K562 (cell line): Measurements from ENCODE around the gene BTNL8. TPM values are rescaled to one million over a fixed set of nuclear protein-coding genes. Genes with fewer than 3 reads are reported as not detected.

ENCODE experiments used
- ATAC-seq: fragments of 200-7000 bp; cut with Tn5 transposase; 3 replicates; pipeline ENCODE4 v1.9.1; 2020; ENCODE audit warnings: moderate library complexity
- BruUV-seq: library from RNA; stranded (reverse); fragments of 400-500 nt; replicated peaks from 2 replicates; lab custom pipeline; 2021; lab: Mats Ljungman, UMichigan
- CTCF ChIA-PET: fragments of 300-600 bp; formaldehyde crosslinking; extraction: SDS; loops from one replicate; lab custom pipeline; 2021; ENCODE audit warnings: low intra/inter-chr PET ratio; lab: Yijun Ruan, JAX
- POLR2A ChIA-PET: fragments of 300-600, 350-650 bp; sonication (Branson Sonifier 250); formaldehyde crosslinking; extraction: SDS; loops from one replicate; lab custom pipeline; 2021; ENCODE audit warnings: antibody characterized with exemption, inconsistent platforms; lab: Yijun Ruan, JAX
- DNase-seq, 4 experiments: peaks; one replicate each; pipeline versions ENCODE4 v3.0.0 to v3.0.0-alpha.2; 2011 to 2018; ENCODE audit warnings: low spot score in 3 of 4, mixed read lengths in 3 of 4; ENCODE audit errors: extremely low read depth in 1 of 4
- FAIRE-seq: peaks from 2 replicates; lab custom pipeline; 2011; peaks lifted over from hg19 to GRCh38; lab: Jason Lieb, UNC
- H2AFZ ChIP-seq: 2 replicates; pipeline ENCODE4 v1.6.0; 2011; ENCODE audit warnings: low read depth, low read length, control low read depth, inconsistent platforms
- H3K27ac ChIP-seq: fragments of 200-600 bp; 3 replicates; pipeline ENCODE4 v1.8.0; 2011; ENCODE audit warnings: low read depth, mild to moderate bottlenecking, control low read depth, inconsistent platforms, low read length, moderate library complexity, mixed read lengths; ENCODE audit errors: extremely low read depth
- H3K27me3 ChIP-seq, 2 experiments: fragments of 300-600 bp in 1 of 2; 2 replicates in 1 of 2; 3 replicates in 1 of 2; pipeline versions ENCODE4 v1.6.0 to v1.8.0; 2011; ENCODE audit warnings: inconsistent platforms in 2 of 2, low read length in 2 of 2, mild to moderate bottlenecking in 1 of 2, mixed read lengths in 1 of 2, moderate library complexity in 1 of 2; ENCODE audit not compliant: control insufficient read depth in 2 of 2, insufficient read depth in 2 of 2
- H3K36me3 ChIP-seq: fragments of 300-600 bp; 3 replicates; pipeline ENCODE4 v1.8.0; 2011; ENCODE audit warnings: mild to moderate bottlenecking, low read length, inconsistent platforms; ENCODE audit not compliant: control insufficient read depth, insufficient read depth
- H3K4me1 ChIP-seq, 2 experiments: fragments of 200-600 bp in 1 of 2; replicated peaks in 1 of 2; 2 replicates in 1 of 2; 3 replicates in 1 of 2; pipeline versions ENCODE4 v1.5.1 to v1.8.0; 2011; ENCODE audit warnings: inconsistent platforms in 2 of 2, low read length in 2 of 2, mild to moderate bottlenecking in 1 of 2, mixed read lengths in 1 of 2, moderate library complexity in 1 of 2; ENCODE audit not compliant: control insufficient read depth in 2 of 2, insufficient read depth in 2 of 2
- H3K4me2 ChIP-seq: 2 replicates; pipeline ENCODE4 v1.6.1; 2011; ENCODE audit warnings: low read length, control low read depth, inconsistent platforms, mixed read lengths; ENCODE audit not compliant: insufficient read depth
- H3K4me3 ChIP-seq: fragments of 200-600 bp; sonication (generic), shearing (Covaris generic); 2 replicates; pipeline ENCODE4 v1.5.1; 2016; ENCODE audit warnings: control low read depth, inconsistent platforms
- H3K79me2 ChIP-seq: fragments of 200-600 bp; 3 replicates; pipeline ENCODE4 v1.8.0; 2011; ENCODE audit warnings: low read length, inconsistent platforms; ENCODE audit not compliant: control insufficient read depth, insufficient read depth
- H3K9ac ChIP-seq, 2 experiments: 2 replicates each; pipeline versions ENCODE4 v1.6.0 to v1.6.1; 2011; ENCODE audit warnings: low read depth in 2 of 2, low read length in 2 of 2, control low read depth in 1 of 2, inconsistent platforms in 1 of 2, mild to moderate bottlenecking in 1 of 2, mixed read lengths in 1 of 2; ENCODE audit not compliant: insufficient read depth in 1 of 2
- H3K9me1 ChIP-seq: one replicate; pipeline ENCODE4 v1.6.0; 2011; ENCODE audit warnings: inconsistent platforms, mild to moderate bottlenecking, low read length, moderate library complexity; ENCODE audit not compliant: control insufficient read depth, insufficient read depth
- H3K9me3 ChIP-seq: replicated peaks from 2 replicates; pipeline ENCODE4 v1.5.1; 2011; ENCODE audit warnings: low read depth, low read length, inconsistent platforms; ENCODE audit not compliant: control insufficient read depth, insufficient read depth
- H4K20me1 ChIP-seq: replicated peaks from 2 replicates; pipeline ENCODE4 v1.6.1; 2011; ENCODE audit warnings: low read length, inconsistent platforms, mixed read lengths; ENCODE audit not compliant: control insufficient read depth, insufficient read depth
- RBM22 ChIP-seq: fragments of 200-400 bp; formaldehyde crosslinking; IDR thresholded peaks from 2 replicates; pipeline ENCODE4 v1.6.1; 2018; ENCODE audit warnings: low read length, low read depth; ENCODE audit not compliant: poor library complexity, severe bottlenecking
- RFX1 ChIP-seq: fragments of 450-650 bp; IDR thresholded peaks from 2 replicates; pipeline ENCODE4 v1.6.1; 2016; ENCODE audit warnings: mild to moderate bottlenecking, moderate library complexity
- SMAD1 ChIP-seq: fragments of 150-350 bp; IDR thresholded peaks from 2 replicates; pipeline ENCODE4 v1.6.1; 2014; ENCODE audit warnings: low read length, low read depth; ENCODE audit not compliant: partially characterized antibody
- YY1 ChIP-seq, 3 experiments: IDR thresholded peaks; 2 replicates each; pipeline ENCODE4 v1.6.1; 2011; ENCODE audit warnings: low read length in 2 of 3, mild to moderate bottlenecking in 2 of 3, moderate library complexity in 2 of 3, borderline replicate concordance in 1 of 3, control low read depth in 1 of 3, low read depth in 1 of 3; ENCODE audit not compliant: insufficient read depth in 3 of 3, insufficient replicate concordance in 2 of 3, control insufficient read depth in 1 of 3, insufficient read length in 1 of 3; ENCODE audit errors: extremely low read depth in 1 of 3
- ZBTB7A ChIP-seq: IDR thresholded peaks from 2 replicates; pipeline ENCODE4 v1.6.1; 2011; ENCODE audit warnings: low read depth, mild to moderate bottlenecking, low read length, moderate library complexity, borderline replicate concordance; ENCODE audit not compliant: control insufficient read depth
- ZFP36 ChIP-seq: fragments of 150-350 bp; IDR thresholded peaks from 2 replicates; pipeline ENCODE4 v1.6.1; 2018; ENCODE audit warnings: low read length, low read depth; ENCODE audit not compliant: partially characterized antibody
- WGBS: fragments of 100-300 bp; shearing (Covaris generic); methylation state at CpG from one replicate; pipeline ENCODE4 v1.1.6; 2016; ENCODE audit warnings: low coverage, mixed read lengths; ENCODE audit not compliant: insufficient coverage; ENCODE audit errors: missing lambda C conversion rate; 5-methylcytosine and 5-hydroxymethylcytosine counted together
- in situ Hi-C: fragments of 300-500 bp; cut with MboI; formaldehyde crosslinking; loops from 4 replicates; pipeline ENCODE4 v1.15.0; 2018; ENCODE audit warnings: inconsistent platforms, mixed read lengths
- intact Hi-C: fragments of 100-400 bp; cut with micrococcal nuclease; formaldehyde crosslinking; loops from 2 replicates; pipeline ENCODE4 v1.14.2; 2022
- polyA plus RNA-seq, 8 experiments: library from polyadenylated mRNA; depleted of rRNA in 4 of 8; stranded (reverse) in 5 of 8; unstranded in 3 of 8; fragments of >200 nt; fragmentation: Nextera tagmentation in 2 of 8; fragmentation: Illumina TruSeq in 1 of 8; extraction: Ambion mirVana in 2 of 8; extraction: Trizol in 1 of 8; gene quantifications; 2 replicates each; pipeline versions ENCODE4 v1.2.1 to v1.2.3, GENCODE V29; 2011 to 2014; ENCODE audit warnings: inconsistent platforms in 1 of 8, missing spikeins in 1 of 8
- total RNA-seq, 7 experiments: library from RNA; depleted of rRNA in 6 of 7; stranded (reverse); fragments of >200 nt in 6 of 7; fragmentation: Illumina TruSeq in 2 of 7; extraction: Trizol in 2 of 7; gene quantifications; 2 replicates each; pipeline versions ENCODE4 v1.2.1 to v1.2.3, GENCODE V29; 2011 to 2021; ENCODE audit warnings: low replicate concordance in 1 of 7

Gene BTNL8
- total and polyA plus RNA-seq, 9 of the 15 experiments (the other 6 are each of a cell fraction or from before 2014, with no cell fraction given), result 0.04 to 0.18 (median 0.07) TPM; not detected in 6

- no peaks in the 10 kb centered on the region for H4K20me1 ChIP-seq
- no peak overlapping the region for H2AFZ ChIP-seq
- FAIRE-seq, result no peak
- H3K27me3 ChIP-seq, result no peaks in the 10 kb centered on the region
- no peak for DNase-seq
- no CpG with 5 or more reads among the region's 23 CpGs for WGBS
- H3K27ac ChIP-seq, result no peak overlapping the region
- CTCF ChIA-PET, result no interaction called here
- intact Hi-C loops (no loop called here), in situ Hi-C loops (no loop called here)
- no peak overlapping the region for H3K4me2 ChIP-seq
- H3K4me3 ChIP-seq, result no peak overlapping the region
- no peak overlapping the region for H3K9ac ChIP-seq
- no peaks in the 10 kb centered on the region for H3K4me1 ChIP-seq
- BruUV-seq, result no TSS peak
- ATAC-seq, result no peak
- H3K36me3 ChIP-seq, result no peaks in the 10 kb centered on the region
- no peaks in the 10 kb centered on the region for H3K79me2 ChIP-seq
- no peak for TF ChIP-seq ZBTB7A
- TF ChIP-seq RFX1, result no peak
- no peak for TF ChIP-seq YY1 (IDR thresholded peaks at IDR 0.05; ENCODE audit: borderline replicate concordance in 1 of 3, control insufficient read depth in 1 of 3, extremely low read depth in 1 of 3, insufficient read depth in 3 of 3, insufficient read length in 1 of 3, insufficient replicate concordance in 2 of 3, low read depth in 1 of 3, low read length in 2 of 3)
- no peak for TF ChIP-seq ZFP36
- TF ChIP-seq RBM22, result no peak
- no peak for TF ChIP-seq SMAD1
- no peaks in the 10 kb centered on the region for H3K9me1 ChIP-seq
- H3K9me3 ChIP-seq, result no peaks in the 10 kb centered on the region
- POLR2A ChIA-PET, result no interaction called here
Measured at GRCh38 chr5:180969406-180969805, 70.4 kb downstream of the BTNL8 start.
